H9 (cell line): Measurements from ENCODE around the gene IKZF1. TPM values are rescaled to one million over a fixed set of nuclear protein-coding genes. Genes with fewer than 3 reads are reported as not detected.
"Not testable (repeated sequence)": the region's sequence is repeated elsewhere in the genome, so short reads cannot be mapped to it uniquely, and the experiment has no call there.

Experiments
- DNase-seq: peaks from one replicate; pipeline ENCODE4 v3.0.0-alpha.2; 2017
- H2AFZ ChIP-seq: one replicate; pipeline ENCODE4 v1.6.1; 2013; ENCODE audit warnings: mild to moderate bottlenecking, low read length, control low read depth, moderate library complexity
- H2AK5ac ChIP-seq: 2 replicates; pipeline ENCODE4 v1.6.1; 2013; ENCODE audit warnings: low read length, control low read depth, mixed read lengths; ENCODE audit not compliant: insufficient read length
- H2BK120ac ChIP-seq: one replicate; pipeline ENCODE4 v1.6.1; 2013; ENCODE audit warnings: low read depth, mild to moderate bottlenecking, low read length, control low read depth, inconsistent platforms; ENCODE audit not compliant: poor library complexity, severe bottlenecking
- H2BK12ac ChIP-seq: 2 replicates; pipeline ENCODE4 v1.6.1; 2013; ENCODE audit warnings: low read length, control low read depth, mixed read lengths, low read depth; ENCODE audit not compliant: insufficient read length
- H2BK15ac ChIP-seq: 2 replicates; pipeline ENCODE4 v1.6.1; 2013; ENCODE audit warnings: low read depth, low read length, control low read depth
- H2BK20ac ChIP-seq: one replicate; pipeline ENCODE4 v1.6.1; 2013; ENCODE audit warnings: low read depth, mild to moderate bottlenecking, low read length, control low read depth, inconsistent platforms; ENCODE audit not compliant: poor library complexity, severe bottlenecking
- H2BK5ac ChIP-seq: 2 replicates; pipeline ENCODE4 v1.6.1; 2013; ENCODE audit warnings: low read length, control low read depth, mixed read lengths; ENCODE audit not compliant: insufficient read length
- H3K14ac ChIP-seq: 2 replicates; pipeline ENCODE4 v1.6.1; 2013; ENCODE audit warnings: low read length, control low read depth; ENCODE audit not compliant: insufficient read depth
- H3K18ac ChIP-seq: 2 replicates; pipeline ENCODE4 v1.6.1; 2013; ENCODE audit warnings: low read depth, mild to moderate bottlenecking, mixed read lengths, low read length, control low read depth; ENCODE audit not compliant: insufficient read length
- H3K23ac ChIP-seq: 2 replicates; pipeline ENCODE4 v1.6.1; 2013; ENCODE audit warnings: low read length, control low read depth, mixed read lengths, low read depth; ENCODE audit not compliant: insufficient read length
- H3K23me2 ChIP-seq: 2 replicates; pipeline ENCODE4 v1.6.1; 2013; ENCODE audit warnings: low read depth, mild to moderate bottlenecking, mixed read lengths, low read length, control low read depth; ENCODE audit not compliant: insufficient read length, poor library complexity, severe bottlenecking
- H3K27ac ChIP-seq: 2 replicates; pipeline ENCODE4 v1.5.1; 2013; ENCODE audit warnings: low read length, control low read depth, mixed read lengths, low read depth; ENCODE audit not compliant: insufficient read length
- H3K27me3 ChIP-seq: 2 replicates; pipeline ENCODE4 v1.6.1; 2013; ENCODE audit warnings: low read length, control low read depth, inconsistent platforms; ENCODE audit not compliant: insufficient read depth
- H3K4ac ChIP-seq: 2 replicates; pipeline ENCODE4 v1.6.1; 2013; ENCODE audit warnings: low read depth, mild to moderate bottlenecking, control low read depth, inconsistent platforms, low read length, moderate library complexity
- H3K4me1 ChIP-seq: 2 replicates; pipeline ENCODE4 v1.6.1; 2013; ENCODE audit warnings: low read length, control low read depth, inconsistent platforms; ENCODE audit not compliant: insufficient read depth
- H3K4me2 ChIP-seq: 2 replicates; pipeline ENCODE4 v1.6.1; 2013; ENCODE audit warnings: low read length, control low read depth, mixed read lengths; ENCODE audit not compliant: insufficient read length, insufficient read depth
- H3K56ac ChIP-seq: 2 replicates; pipeline ENCODE4 v1.6.1; 2013; ENCODE audit warnings: low read depth, mild to moderate bottlenecking, mixed read lengths, low read length, control low read depth; ENCODE audit not compliant: insufficient read length
- H3K79me1 ChIP-seq: 2 replicates; pipeline ENCODE4 v1.6.1; 2013; ENCODE audit warnings: low read depth, mild to moderate bottlenecking, moderate library complexity, low read length, control low read depth, inconsistent platforms; ENCODE audit not compliant: insufficient read depth, poor library complexity, severe bottlenecking
- H3K79me2 ChIP-seq: 2 replicates; pipeline ENCODE4 v1.6.1; 2013; ENCODE audit warnings: low read length, control low read depth, inconsistent platforms; ENCODE audit not compliant: insufficient read depth
- H3K9ac ChIP-seq: 2 replicates; pipeline ENCODE4 v1.6.1; 2013; ENCODE audit warnings: low read length, control low read depth, mixed read lengths; ENCODE audit not compliant: insufficient read length; ENCODE audit errors: extremely low read depth
- H3K9me3 ChIP-seq: one replicate; pipeline ENCODE4 v1.6.1; 2013; ENCODE audit warnings: low read depth, low read length, inconsistent platforms; ENCODE audit not compliant: control insufficient read depth
- H3T11ph ChIP-seq: one replicate; pipeline ENCODE4 v1.6.1; 2013; ENCODE audit warnings: mild to moderate bottlenecking, low read length, control low read depth, inconsistent platforms
- H4K20me1 ChIP-seq: one replicate; pipeline ENCODE4 v1.6.1; 2013; ENCODE audit not compliant: control insufficient read depth, insufficient read length, insufficient read depth
- H4K5ac ChIP-seq: 2 replicates; pipeline ENCODE4 v1.6.1; 2013; ENCODE audit warnings: low read depth, mild to moderate bottlenecking, mixed read lengths, low read length, control low read depth; ENCODE audit not compliant: insufficient read length
- H4K8ac ChIP-seq: replicated peaks from 2 replicates; pipeline ENCODE4 v1.6.1; 2013; ENCODE audit warnings: low read length, control low read depth, mixed read lengths, low read depth; ENCODE audit not compliant: insufficient read length
- H4K91ac ChIP-seq: 2 replicates; pipeline ENCODE4 v1.6.1; 2013; ENCODE audit warnings: low read depth, mild to moderate bottlenecking, moderate library complexity, mixed read lengths, low read length, control low read depth; ENCODE audit not compliant: insufficient read length
- H3K27ac Mint-ChIP-seq, 3 experiments: 2 replicates in 2 of 3; 3 replicates in 1 of 3; pipeline ENCODE4 v1.8.0; 2020 to 2021; ENCODE audit warnings: mixed read lengths in 3 of 3, mild to moderate bottlenecking in 1 of 3, moderate library complexity in 1 of 3
- H3K27me3 Mint-ChIP-seq: 2 replicates; pipeline ENCODE4 v1.8.0; 2021; ENCODE audit warnings: low read depth, mild to moderate bottlenecking, moderate library complexity, mixed read lengths
- H3K36me3 Mint-ChIP-seq, 3 experiments: 2 replicates in 2 of 3; 3 replicates in 1 of 3; pipeline ENCODE4 v1.8.0; 2020 to 2021; ENCODE audit warnings: low read depth in 3 of 3, mixed read lengths in 3 of 3; ENCODE audit not compliant: insufficient read depth in 1 of 3
- H3K4me1 Mint-ChIP-seq, 2 experiments: 2 replicates each; pipeline ENCODE4 v1.8.0; 2020; ENCODE audit warnings: mixed read lengths in 2 of 2
- H3K4me3 Mint-ChIP-seq, 2 experiments: 2 replicates in 1 of 2; 3 replicates in 1 of 2; pipeline ENCODE4 v1.8.0; 2020 to 2021; ENCODE audit warnings: mild to moderate bottlenecking in 2 of 2, mixed read lengths in 2 of 2, moderate library complexity in 1 of 2
- H3K9me3 Mint-ChIP-seq, 2 experiments: 2 replicates in 1 of 2; 3 replicates in 1 of 2; pipeline ENCODE4 v1.8.0; 2020; ENCODE audit warnings: mild to moderate bottlenecking in 2 of 2, mixed read lengths in 2 of 2, moderate library complexity in 1 of 2
- CTCF ChIP-seq: fragments of 200-600 bp; sonication (generic); conservative IDR thresholded peaks from 3 replicates; pipeline ENCODE4 v1.8.0; 2021; ENCODE audit warnings: antibody characterized with exemption, mild to moderate bottlenecking
- WGBS: extraction: QIAGEN DNeasy Blood & Tissue Kit; methylation state at CpG from one replicate; pipeline ENCODE4 v1.1.7; 2013; ENCODE audit warnings: missing lambda C conversion rate, low lambda C conversion rate, mixed read lengths; ENCODE audit not compliant: insufficient read length; ENCODE audit errors: extremely low coverage; 5-methylcytosine and 5-hydroxymethylcytosine counted together
- total RNA-seq: library from RNA; stranded (reverse); gene quantifications from 2 replicates; pipeline ENCODE4 v1.2.1, GENCODE V29; 2021

IKZF1 gene
- total RNA-seq, 1 experiment from 2014 or later: 0.98 TPM

- Mint-ChIP-seq H3K4me3 (no peak overlapping the region), H3K9me3 (no peaks in the 10 kb centered on the region), H3K27ac (no peak overlapping the region; a peak in 1 of 7 replicates), H3K4me1 (peaks cover 12% of the 10 kb centered on the region in 2 experiments), H3K27me3 (peaks cover 8% of the 10 kb centered on the region), H3K36me3 (no peaks in the 10 kb centered on the region)
- Histone ChIP-seq H4K5ac (no peak overlapping the region), H3K23ac (no peak overlapping the region), H3K27me3 (no peaks in the 10 kb centered on the region), H4K8ac (no peak overlapping the region), H3K79me1 (no peaks in the 10 kb centered on the region), H4K91ac (no peak overlapping the region), H3K18ac (no peak overlapping the region), H3K14ac (no peak overlapping the region; the same call in 1 of the 2 replicates), H3K9me3 (no peaks in the 10 kb centered on the region), H3K4ac (no peak overlapping the region), H3K4me2 (no peak overlapping the region), H3K27ac (no peak overlapping the region), H3K9ac (no peak overlapping the region), H2AFZ (no peak overlapping the region), H3K56ac (no peak overlapping the region), H3T11ph (no peak overlapping the region), H3K79me2 (no peaks in the 10 kb centered on the region), H2BK12ac (no peak overlapping the region), H4K20me1 (no peaks in the 10 kb centered on the region), H3K4me1 (no peaks in the 10 kb centered on the region), H2BK5ac (no peak overlapping the region), H2BK15ac (no peak overlapping the region), H2BK20ac (no peak overlapping the region), H2AK5ac (no peak overlapping the region), H3K23me2 (no peaks in the 10 kb centered on the region), H2BK120ac (no peak overlapping the region)
- WGBS: no CpG with 5 or more reads among the region's 15 CpGs
- no peak for TF ChIP-seq CTCF
- DNase-seq: no peak
Observed at GRCh38 chr7:50336894-50337703, 32.6 kb downstream of the IKZF1 start.

- H2BK12ac ChIP-seq, H3K4me2 ChIP-seq, H3K23ac ChIP-seq, H2BK15ac ChIP-seq, H3K4ac ChIP-seq, H4K20me1 ChIP-seq, H2BK5ac ChIP-seq, H3K14ac ChIP-seq, H3K4me3 Mint-ChIP-seq, H3K27me3 ChIP-seq, H3K9me3 Mint-ChIP-seq, H2AFZ ChIP-seq, H3K9me3 ChIP-seq, H2BK120ac ChIP-seq, H3T11ph ChIP-seq, H3K56ac ChIP-seq, H3K9ac ChIP-seq, DNase-seq, H2AK5ac ChIP-seq, H3K27ac ChIP-seq, H3K27ac Mint-ChIP-seq, H4K8ac ChIP-seq, H3K4me1 ChIP-seq, H2BK20ac ChIP-seq, H3K79me2 ChIP-seq, H3K27me3 Mint-ChIP-seq, H3K36me3 Mint-ChIP-seq, H4K5ac ChIP-seq, H3K23me2 ChIP-seq, H4K91ac ChIP-seq, H3K18ac ChIP-seq, H3K79me1 ChIP-seq: not testable (repeated sequence)
- WGBS: no CpG with 5 or more reads among the region's 7 CpGs
- peaks cover 14 to 16% of the 10 kb centered on the region in 2 experiments for H3K4me1 Mint-ChIP-seq
Observed at GRCh38 chr7:50339472-50339871, 35.0 kb downstream of the IKZF1 start.
